Activated T-helper 17 cell treated with anti-CD3 and anti-CD28 coated beads, Interleukin-2, amount 50 U/mL, for 72 hours (primary cell): Measurements from ENCODE around the gene CLEC12A. TPM values are rescaled to one million over a fixed set of nuclear protein-coding genes. Genes with fewer than 3 reads are reported as not detected.
"Not testable (repeated sequence)": the region's sequence is repeated elsewhere in the genome, so short reads cannot be mapped to it uniquely, and the experiment has no call there.

ENCODE experiments used
- ATAC-seq: fragments of 150-1000 bp; cut with Tn5 transposase; replicated peaks from 2 replicates; pipeline ENCODE4 v1.10.0; 2021; ENCODE audit warnings: mild to moderate bottlenecking, moderate library complexity
- H3K27ac Mint-ChIP-seq: one replicate; pipeline ENCODE4 v1.8.0; 2022; ENCODE audit warnings: mixed read lengths
- H3K27me3 Mint-ChIP-seq: one replicate; pipeline ENCODE4 v1.8.0; 2022; ENCODE audit warnings: mixed read lengths
- H3K36me3 Mint-ChIP-seq: one replicate; pipeline ENCODE4 v1.8.0; 2022; ENCODE audit warnings: low read depth, mild to moderate bottlenecking, mixed read lengths
- H3K4me1 Mint-ChIP-seq: one replicate; pipeline ENCODE4 v1.8.0; 2022; ENCODE audit warnings: mixed read lengths
- H3K4me3 Mint-ChIP-seq: one replicate; pipeline ENCODE4 v1.8.0; 2022; ENCODE audit warnings: mild to moderate bottlenecking, mixed read lengths
- H3K9me3 Mint-ChIP-seq: one replicate; pipeline ENCODE4 v1.8.0; 2022; ENCODE audit warnings: mixed read lengths
- total RNA-seq, 2 donors: library from RNA; stranded (reverse); gene quantifications; one replicate each; pipeline ENCODE4 v1.2.3, GENCODE V29; 2022

The CLEC12A gene
- total RNA-seq, 2 donors from 2014 or later: 0.39 TPM; not detected in 1

DNA sequence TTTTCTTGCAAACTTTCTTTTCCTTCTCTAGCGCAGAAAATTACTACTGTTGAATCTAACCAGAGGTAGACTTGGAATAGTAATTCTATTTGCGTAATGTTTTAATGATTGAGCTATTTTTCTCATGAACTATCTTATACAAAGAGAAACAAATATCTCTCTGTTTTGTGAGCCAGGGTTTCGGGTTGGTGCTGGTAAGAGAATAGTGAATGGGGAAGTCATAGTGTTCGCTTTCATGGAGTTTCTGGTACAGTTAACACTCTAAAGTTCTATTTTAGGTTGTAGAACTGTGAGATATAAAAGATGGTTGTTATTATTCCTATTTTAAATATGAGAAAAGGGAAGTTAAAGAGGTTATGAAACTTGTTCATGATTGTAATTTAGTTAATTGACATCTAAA lies 21.1 kb downstream of the CLEC12A start:
- no peak overlapping the region for H3K27ac Mint-ChIP-seq
- H3K36me3 Mint-ChIP-seq: no peaks in the 10 kb centered on the region
- H3K27me3 Mint-ChIP-seq: peaks cover 28% of the 10 kb centered on the region

DNA sequence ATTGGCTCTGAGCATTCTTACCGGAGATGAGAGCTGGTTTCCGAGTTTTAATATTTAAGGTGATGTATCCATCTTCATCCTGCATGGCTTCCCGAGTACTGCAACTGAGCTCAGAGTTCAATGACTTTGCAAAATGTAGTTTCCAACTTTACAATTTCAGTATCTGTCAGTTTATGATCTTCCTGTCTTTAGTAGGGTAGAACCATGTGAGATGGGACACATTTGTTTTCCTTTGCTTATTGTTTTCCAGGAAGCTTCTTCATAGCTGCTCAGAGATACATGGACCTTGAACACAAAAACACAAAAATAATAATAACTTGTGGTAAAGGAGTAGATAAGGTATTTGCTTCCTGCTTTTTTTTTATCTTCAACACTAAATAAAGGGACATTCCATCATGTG lies 27.8 kb downstream of the CLEC12A start, which contains the start of gene CLEC1B:
Gene CLEC1B, minus strand, starts transcription at position 106 of the 400 bp plus-strand sequence. Its CDS starts 21 bp downstream, at position 85.
- ATAC-seq: no peak
- no peaks in the 10 kb centered on the region for H3K4me1 Mint-ChIP-seq
- H3K27ac Mint-ChIP-seq: no peak within 1 kb of the TSS
- H3K36me3 Mint-ChIP-seq: no peaks in the 10 kb centered on the region
- no peak within 1 kb of the TSS for H3K4me3 Mint-ChIP-seq
- no peaks in the 10 kb centered on the region for H3K9me3 Mint-ChIP-seq
- peaks cover 9% of the 10 kb centered on the region for H3K27me3 Mint-ChIP-seq

More for the DNA sequence above, 21.1 kb downstream of the CLEC12A start:
- no peak for ATAC-seq
- H3K9me3 Mint-ChIP-seq: no peaks in the 10 kb centered on the region
- no peaks in the 10 kb centered on the region for H3K4me1 Mint-ChIP-seq
- no peak overlapping the region for H3K4me3 Mint-ChIP-seq

- Mint-ChIP-seq H3K4me1 (no peaks in the 10 kb centered on the region), H3K36me3 (no peaks in the 10 kb centered on the region), H3K9me3 (no peaks in the 10 kb centered on the region), H3K4me3 (no peak overlapping the region), H3K27ac (no peak overlapping the region), H3K27me3 (peaks cover 11% of the 10 kb centered on the region)
- no peak for ATAC-seq
These were observed 30.1 kb downstream of the CLEC12A start for GRCh38 chr12:10001171-10001776.

DNA sequence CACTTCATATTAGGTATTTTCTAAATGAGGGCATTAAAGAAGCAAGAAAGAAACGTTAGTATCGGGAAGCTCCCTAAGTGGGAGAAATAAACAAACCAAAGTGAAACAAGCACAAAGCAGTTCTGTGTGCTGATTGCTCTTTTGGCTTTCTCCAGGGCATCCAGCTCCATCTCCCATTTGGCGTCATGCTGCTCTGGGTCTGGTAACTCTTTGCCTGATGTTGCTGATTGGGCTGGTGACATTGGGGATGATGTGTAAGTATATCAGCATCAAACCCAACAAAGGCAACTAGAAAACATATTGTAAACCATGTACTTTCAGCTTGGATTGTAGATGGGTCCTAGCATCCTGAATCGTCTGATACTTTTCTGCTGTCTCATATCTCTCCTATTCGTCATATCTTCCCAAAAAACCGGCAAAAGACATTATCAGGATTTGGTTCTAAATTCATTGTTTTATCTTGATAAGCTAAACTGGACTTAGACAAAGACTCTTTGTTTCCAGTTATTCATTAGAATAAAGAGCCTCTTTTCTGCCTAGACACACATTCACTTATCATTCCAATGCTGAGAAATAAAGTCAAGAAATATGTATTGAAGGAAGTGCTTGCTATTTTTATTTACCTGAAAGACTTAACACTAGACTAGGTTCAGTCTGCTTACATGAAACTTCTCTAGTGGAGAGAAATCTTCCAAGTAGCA lies 41.6 kb downstream of the CLEC12A start:
- peaks cover 21% of the 10 kb centered on the region for H3K27me3 Mint-ChIP-seq
- H3K9me3 Mint-ChIP-seq: no peaks in the 10 kb centered on the region
- H3K4me1 Mint-ChIP-seq: no peaks in the 10 kb centered on the region
- H3K4me3 Mint-ChIP-seq: no peak overlapping the region
- ATAC-seq: no peak
- H3K27ac Mint-ChIP-seq: no peak overlapping the region
- H3K36me3 Mint-ChIP-seq: no peaks in the 10 kb centered on the region

DNA sequence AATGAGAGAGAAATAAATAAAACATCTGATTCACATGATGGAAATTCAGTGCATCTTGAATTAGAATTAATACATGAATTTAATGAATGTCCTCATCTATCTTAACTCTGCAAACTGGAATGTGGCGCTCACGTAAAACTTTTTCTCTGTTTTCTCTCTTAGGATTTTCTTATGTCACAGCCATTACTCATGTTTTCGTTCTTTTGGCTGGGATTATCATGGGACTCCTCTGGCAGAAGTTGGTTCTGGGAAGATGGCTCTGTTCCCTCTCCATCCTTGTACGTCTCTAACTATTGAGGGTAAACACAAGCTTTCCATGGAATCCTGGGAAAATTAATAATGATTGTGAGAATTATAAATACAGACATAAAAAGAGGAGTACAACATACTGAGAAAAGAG lies 44.2 kb downstream of the CLEC12A start:
- Mint-ChIP-seq H3K27ac (no peak overlapping the region), H3K27me3 (peaks cover 17% of the 10 kb centered on the region), H3K4me1 (no peaks in the 10 kb centered on the region), H3K36me3 (no peaks in the 10 kb centered on the region), H3K9me3 (no peaks in the 10 kb centered on the region), H3K4me3 (no peak overlapping the region)
- ATAC-seq: no peak

- no peaks in the 10 kb centered on the region for H3K36me3 Mint-ChIP-seq
- H3K9me3 Mint-ChIP-seq: no peaks in the 10 kb centered on the region
- no peak for ATAC-seq
- no peaks in the 10 kb centered on the region for H3K4me1 Mint-ChIP-seq
- no peak overlapping the region for H3K27ac Mint-ChIP-seq
- peaks cover 12% of the 10 kb centered on the region for H3K27me3 Mint-ChIP-seq
- H3K4me3 Mint-ChIP-seq: no peak overlapping the region
These were observed 45.7 kb downstream of the CLEC12A start for GRCh38 chr12:10016881-10017280.

- no peaks in the 10 kb centered on the region for H3K36me3 Mint-ChIP-seq
- peaks cover 6% of the 10 kb centered on the region for H3K27me3 Mint-ChIP-seq
- no peak overlapping the region for H3K4me3 Mint-ChIP-seq
- no peaks in the 10 kb centered on the region for H3K4me1 Mint-ChIP-seq
- no peaks in the 10 kb centered on the region for H3K9me3 Mint-ChIP-seq
- H3K27ac Mint-ChIP-seq: no peak overlapping the region
- no peak for ATAC-seq
These were observed 47.2 kb downstream of the CLEC12A start for GRCh38 chr12:10018386-10018785.

GRCh38 chr12:10021342-10021741 lies 50.1 kb downstream of the CLEC12A start:
- H3K27me3 Mint-ChIP-seq: peaks cover 9% of the 10 kb centered on the region
- no peak overlapping the region for H3K4me3 Mint-ChIP-seq
- H3K4me1 Mint-ChIP-seq: no peaks in the 10 kb centered on the region

DNA sequence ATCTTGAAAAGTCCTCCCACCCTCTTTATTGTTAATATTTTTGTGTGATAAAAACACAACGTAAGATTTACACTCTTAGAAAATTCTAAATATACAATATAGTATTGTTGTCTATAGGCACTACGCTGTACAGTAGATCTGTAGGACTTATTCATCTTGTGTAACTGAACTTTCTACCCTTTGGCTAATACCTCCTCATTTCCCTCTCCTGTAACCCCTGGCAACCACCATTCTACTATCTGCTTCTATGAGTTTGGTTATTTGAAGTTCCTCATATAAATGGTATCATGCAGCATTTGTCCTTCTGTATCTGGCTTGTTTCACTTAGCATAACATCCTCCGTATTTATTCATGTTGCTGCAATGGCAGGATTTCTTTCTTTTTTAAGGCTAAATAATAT lies 54.0 kb downstream of the CLEC12A start:
- Mint-ChIP-seq H3K4me3 (no peak overlapping the region), H3K27ac (no peak overlapping the region), H3K9me3 (no peaks in the 10 kb centered on the region), H3K27me3 (peaks cover 9% of the 10 kb centered on the region), H3K36me3 (no peaks in the 10 kb centered on the region), H3K4me1 (no peaks in the 10 kb centered on the region)
- ATAC-seq: no peak

More at GRCh38 chr12:10021342-10021741, 50.1 kb downstream of the CLEC12A start:
- Mint-ChIP-seq H3K27ac (no peak overlapping the region), H3K9me3 (no peaks in the 10 kb centered on the region), H3K36me3 (no peaks in the 10 kb centered on the region)
- no peak for ATAC-seq

- not testable (repeated sequence) for ATAC-seq, H3K36me3 Mint-ChIP-seq
- peaks cover 11% of the 10 kb centered on the region for H3K27me3 Mint-ChIP-seq
These were observed 55.5 kb downstream of the CLEC12A start for GRCh38 chr12:10026666-10027065.

DNA sequence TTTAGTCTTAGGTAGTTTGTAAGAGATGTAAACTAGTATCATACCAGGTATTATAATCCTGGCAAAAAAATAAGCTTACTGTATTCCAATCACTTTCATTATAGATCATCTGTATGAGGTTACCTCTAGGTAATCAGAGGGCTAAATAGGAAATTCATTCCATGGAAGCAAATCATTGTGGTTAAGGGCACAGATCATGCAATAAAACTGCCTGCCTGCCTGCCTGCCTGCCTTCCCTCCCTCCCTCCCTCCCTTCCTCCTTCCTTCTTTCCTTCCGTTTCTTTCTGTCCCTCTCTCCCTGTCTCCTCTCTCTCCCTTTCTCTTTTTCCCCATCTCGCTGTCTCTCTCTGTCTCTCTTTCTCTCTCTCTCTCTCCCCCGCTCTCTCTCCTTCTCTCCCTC lies 56.1 kb downstream of the CLEC12A start:
- no peak for ATAC-seq
- H3K36me3 Mint-ChIP-seq: no peaks in the 10 kb centered on the region
- H3K27ac Mint-ChIP-seq: no peak overlapping the region
- no peak overlapping the region for H3K4me3 Mint-ChIP-seq
- H3K4me1 Mint-ChIP-seq: no peaks in the 10 kb centered on the region
- H3K27me3 Mint-ChIP-seq: peaks cover 11% of the 10 kb centered on the region
- H3K9me3 Mint-ChIP-seq: no peaks in the 10 kb centered on the region

More at GRCh38 chr12:10026666-10027065, 55.5 kb downstream of the CLEC12A start:
- H3K4me1 Mint-ChIP-seq, H3K27ac Mint-ChIP-seq, H3K4me3 Mint-ChIP-seq, H3K9me3 Mint-ChIP-seq: not testable (repeated sequence)

DNA sequence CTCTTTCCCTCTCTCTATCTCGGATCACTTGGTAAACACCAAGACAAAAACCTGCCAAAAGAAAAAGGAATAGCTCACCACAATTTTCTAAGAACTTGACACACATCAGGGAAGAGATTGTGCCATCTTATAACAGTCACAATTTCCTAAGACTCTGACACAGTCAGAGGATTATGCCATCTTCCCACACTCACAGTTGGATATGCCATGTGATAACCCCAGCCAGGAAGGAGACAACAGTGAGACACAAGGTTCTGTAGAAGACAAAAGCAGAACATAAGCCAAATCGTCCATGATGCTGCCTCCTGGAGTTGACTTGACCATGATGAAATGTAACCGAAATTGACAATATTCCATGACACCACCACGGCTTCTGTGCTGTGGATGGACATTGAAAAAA lies 56.5 kb downstream of the CLEC12A start:
- H3K36me3 Mint-ChIP-seq: no peaks in the 10 kb centered on the region
- no peak for ATAC-seq
- H3K27ac Mint-ChIP-seq: no peak overlapping the region
- H3K9me3 Mint-ChIP-seq: no peaks in the 10 kb centered on the region
- no peak overlapping the region for H3K4me3 Mint-ChIP-seq
- peaks cover 11% of the 10 kb centered on the region for H3K27me3 Mint-ChIP-seq
- H3K4me1 Mint-ChIP-seq: no peaks in the 10 kb centered on the region

GRCh38 chr12:10030446-10030845 lies 59.2 kb downstream of the CLEC12A start, which contains the start of gene CLEC9A:
Gene CLEC9A (plus strand): TSS chr12:10030682. CDS start chr12:10052688, 22,006 bp downstream.
- no peaks in the 10 kb centered on the region for H3K9me3 Mint-ChIP-seq
- ATAC-seq: no peak
- no peak within 1 kb of the TSS for H3K4me3 Mint-ChIP-seq
- H3K27me3 Mint-ChIP-seq: peaks cover 6% of the 10 kb centered on the region
- H3K36me3 Mint-ChIP-seq: no peaks in the 10 kb centered on the region
- no peaks in the 10 kb centered on the region for H3K4me1 Mint-ChIP-seq
- no peak within 1 kb of the TSS for H3K27ac Mint-ChIP-seq

- peaks cover 5% of the 10 kb centered on the region for H3K27me3 Mint-ChIP-seq
- no peak overlapping the region for H3K27ac Mint-ChIP-seq
- H3K4me1 Mint-ChIP-seq: no peaks in the 10 kb centered on the region
- no peak overlapping the region for H3K4me3 Mint-ChIP-seq
- ATAC-seq: no peak
- no peaks in the 10 kb centered on the region for H3K9me3 Mint-ChIP-seq
- no peaks in the 10 kb centered on the region for H3K36me3 Mint-ChIP-seq
These were observed 60.1 kb downstream of the CLEC12A start for GRCh38 chr12:10031321-10031720.

DNA sequence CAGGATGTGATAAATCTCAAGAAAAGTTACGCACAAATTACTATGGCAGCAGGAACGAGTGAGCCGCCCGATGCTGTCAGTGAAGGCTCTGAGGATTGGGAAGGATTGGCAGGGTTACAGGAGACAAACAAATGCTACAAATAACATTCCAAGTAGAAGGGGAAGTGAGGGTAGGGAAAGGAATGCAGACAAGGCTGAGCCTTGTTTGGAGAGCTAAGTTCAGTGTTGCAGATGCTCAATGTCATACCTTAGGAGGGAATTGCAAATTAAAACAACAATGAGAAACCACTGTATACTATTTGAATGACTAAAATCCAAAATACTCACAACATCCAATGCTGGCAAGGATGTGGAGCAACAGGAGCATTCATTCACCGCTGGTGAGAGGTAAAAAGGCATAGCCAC lies 60.6 kb downstream of the CLEC12A start:
- H3K9me3 Mint-ChIP-seq: no peaks in the 10 kb centered on the region
- H3K27me3 Mint-ChIP-seq: peaks cover 5% of the 10 kb centered on the region
- H3K4me1 Mint-ChIP-seq: no peaks in the 10 kb centered on the region
- no peak for ATAC-seq
- H3K27ac Mint-ChIP-seq: no peak overlapping the region
- no peak overlapping the region for H3K4me3 Mint-ChIP-seq
- no peaks in the 10 kb centered on the region for H3K36me3 Mint-ChIP-seq
